Osteoblast (primary cell): ENCODE measurements around the gene SH3RF3. TPM values are rescaled to one million over a fixed set of nuclear protein-coding genes. Genes with fewer than 3 reads are reported as not detected.

ENCODE experiments used
- DNase-seq: peaks from one replicate; pipeline ENCODE4 v3.0.0; 2011; ENCODE audit warnings: low spot score, mixed read lengths; ENCODE audit not compliant: insufficient read length; ENCODE audit errors: missing footprints
- H2AFZ ChIP-seq: 2 replicates; pipeline ENCODE4 v1.6.0; 2011; ENCODE audit warnings: mild to moderate bottlenecking, low read length
- H3K27ac ChIP-seq: 2 replicates; pipeline ENCODE4 v1.5.1; 2011; ENCODE audit warnings: mild to moderate bottlenecking, low read depth, low read length, moderate library complexity
- H3K27me3 ChIP-seq: 2 replicates; pipeline ENCODE4 v1.6.0; 2012; ENCODE audit warnings: mild to moderate bottlenecking, control low read depth, inconsistent platforms, low read length, moderate library complexity; ENCODE audit not compliant: insufficient read depth
- H3K36me3 ChIP-seq: 2 replicates; pipeline ENCODE4 v1.5.1; 2011; ENCODE audit warnings: mild to moderate bottlenecking, low read length, control low read depth, moderate library complexity; ENCODE audit not compliant: insufficient read depth
- H3K4me1 ChIP-seq: 2 replicates; pipeline ENCODE4 v1.5.1; 2011; ENCODE audit warnings: mild to moderate bottlenecking, low read length, control low read depth, moderate library complexity; ENCODE audit not compliant: insufficient read depth
- H3K4me2 ChIP-seq: 2 replicates; pipeline ENCODE4 v1.6.0; 2011; ENCODE audit warnings: mild to moderate bottlenecking, low read length; ENCODE audit not compliant: insufficient read depth
- H3K4me3 ChIP-seq: fragments of 200-600 bp; sonication (generic); 3 replicates; pipeline ENCODE4 v1.5.1; 2012; ENCODE audit warnings: mild to moderate bottlenecking, low read length, inconsistent platforms; ENCODE audit not compliant: insufficient read depth
- H3K79me2 ChIP-seq: 2 replicates; pipeline ENCODE4 v1.6.0; 2012; ENCODE audit warnings: mild to moderate bottlenecking, low read length, control low read depth, inconsistent platforms; ENCODE audit not compliant: insufficient read depth
- H3K9me3 ChIP-seq: 2 replicates; pipeline ENCODE4 v1.5.1; 2011; ENCODE audit warnings: low read depth, low read length, control low read depth
- H4K20me1 ChIP-seq: 2 replicates; pipeline ENCODE4 v1.6.0; 2012; ENCODE audit warnings: mild to moderate bottlenecking, low read length, control low read depth; ENCODE audit not compliant: insufficient read depth
- total RNA-seq: library from RNA; depleted of rRNA; stranded (reverse); fragments of >200 nt; gene quantifications from 2 replicates; pipeline ENCODE4 v1.2.3, GENCODE V29; 2012
- TF ChIP-seq, protein P1 (sequence below): IDR thresholded peaks from 2 replicates; pipeline ENCODE4 v1.5.1; 2011; ENCODE audit warnings: mild to moderate bottlenecking, low read depth, low read length, moderate library complexity; ENCODE audit errors: extremely low read depth

The SH3RF3 gene
- total RNA-seq, 1 donor: 14.8 TPM

DNA sequence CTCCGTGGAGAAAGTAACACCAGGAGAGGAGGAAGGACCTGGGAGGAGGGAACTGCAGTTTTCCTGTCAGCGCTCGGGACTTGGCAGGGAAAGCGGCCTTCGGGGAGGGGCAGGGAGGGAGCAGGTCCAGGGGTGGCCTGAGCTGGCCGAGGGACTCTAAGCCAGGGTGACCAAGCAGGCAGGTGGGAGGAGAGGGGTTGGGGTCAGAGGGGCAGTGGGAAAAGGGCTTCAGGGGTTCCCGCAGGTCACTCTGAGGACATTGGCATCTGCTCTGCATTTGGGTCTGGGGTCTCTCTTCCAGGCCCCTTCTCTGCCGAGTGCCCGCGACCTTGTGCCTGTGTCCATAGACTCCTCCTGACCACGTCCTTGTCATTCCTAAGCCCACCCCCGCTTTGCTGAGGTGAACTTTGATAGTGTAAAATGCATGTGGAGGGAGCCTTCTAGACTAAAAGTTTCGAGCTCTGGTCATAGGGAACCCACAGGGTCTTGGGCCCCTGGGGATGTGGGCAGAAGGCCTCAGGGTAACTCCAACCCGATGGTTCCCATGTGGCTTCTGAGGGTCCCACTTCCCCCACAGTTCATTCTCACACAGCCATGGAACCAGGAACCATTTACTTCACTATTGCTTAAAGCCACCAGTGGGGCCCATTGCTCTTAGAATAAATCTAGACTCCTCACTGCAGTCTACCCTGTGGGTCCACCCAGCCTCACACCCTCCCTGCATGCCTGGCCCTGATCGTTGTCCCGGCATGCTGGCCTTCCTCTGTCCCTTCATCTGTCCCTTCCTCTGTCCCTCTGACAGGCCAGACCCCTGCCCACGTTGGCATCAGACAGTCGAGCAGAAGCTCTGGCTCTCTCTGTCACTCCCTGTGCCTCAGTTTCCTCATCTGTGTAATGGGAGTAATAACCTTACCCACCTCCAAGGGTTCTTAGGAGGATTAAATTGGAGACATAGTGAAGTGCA lies 255.6 kb downstream of the SH3RF3 start:
- Histone ChIP-seq H3K27ac (no peak overlapping the region), H2AFZ (no peak overlapping the region), H3K36me3 (no peaks in the 10 kb centered on the region), H3K4me1 (peaks cover 7% of the 10 kb centered on the region), H4K20me1 (peaks cover 45% of the 10 kb centered on the region), H3K4me2 (no peak overlapping the region), H3K9me3 (no peaks in the 10 kb centered on the region), H3K27me3 (no peaks in the 10 kb centered on the region), H3K4me3 (no peak overlapping the region), H3K79me2 (no peaks in the 10 kb centered on the region)
- TF ChIP-seq, protein P1, sequence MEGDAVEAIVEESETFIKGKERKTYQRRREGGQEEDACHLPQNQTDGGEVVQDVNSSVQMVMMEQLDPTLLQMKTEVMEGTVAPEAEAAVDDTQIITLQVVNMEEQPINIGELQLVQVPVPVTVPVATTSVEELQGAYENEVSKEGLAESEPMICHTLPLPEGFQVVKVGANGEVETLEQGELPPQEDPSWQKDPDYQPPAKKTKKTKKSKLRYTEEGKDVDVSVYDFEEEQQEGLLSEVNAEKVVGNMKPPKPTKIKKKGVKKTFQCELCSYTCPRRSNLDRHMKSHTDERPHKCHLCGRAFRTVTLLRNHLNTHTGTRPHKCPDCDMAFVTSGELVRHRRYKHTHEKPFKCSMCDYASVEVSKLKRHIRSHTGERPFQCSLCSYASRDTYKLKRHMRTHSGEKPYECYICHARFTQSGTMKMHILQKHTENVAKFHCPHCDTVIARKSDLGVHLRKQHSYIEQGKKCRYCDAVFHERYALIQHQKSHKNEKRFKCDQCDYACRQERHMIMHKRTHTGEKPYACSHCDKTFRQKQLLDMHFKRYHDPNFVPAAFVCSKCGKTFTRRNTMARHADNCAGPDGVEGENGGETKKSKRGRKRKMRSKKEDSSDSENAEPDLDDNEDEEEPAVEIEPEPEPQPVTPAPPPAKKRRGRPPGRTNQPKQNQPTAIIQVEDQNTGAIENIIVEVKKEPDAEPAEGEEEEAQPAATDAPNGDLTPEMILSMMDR: no peak
- no peak for DNase-seq

DNA sequence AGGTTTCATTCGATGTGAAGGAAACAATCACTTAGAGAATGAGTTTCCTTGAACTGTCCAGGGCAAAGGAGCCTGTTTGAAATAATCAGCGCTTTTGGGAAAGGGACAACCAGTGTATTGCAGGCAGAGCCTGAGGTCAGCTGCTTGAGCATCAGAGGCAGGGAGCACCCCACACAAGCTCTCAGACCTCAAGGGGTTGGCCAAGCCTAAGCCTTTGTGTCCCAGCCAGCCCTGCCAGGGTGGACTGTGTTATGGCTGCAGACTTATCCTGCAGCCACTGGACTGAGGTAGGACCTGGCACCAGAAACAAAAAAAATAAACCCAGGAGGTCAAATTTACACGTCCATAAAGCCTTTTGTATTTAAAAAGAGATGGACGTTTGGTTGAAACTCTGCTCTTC lies 256.5 kb downstream of the SH3RF3 start:
- Histone ChIP-seq H3K4me1 (peaks cover 7% of the 10 kb centered on the region), H3K9me3 (no peaks in the 10 kb centered on the region), H3K27me3 (no peaks in the 10 kb centered on the region), H3K27ac (no peak overlapping the region), H2AFZ (no peak overlapping the region), H3K36me3 (no peaks in the 10 kb centered on the region), H3K4me3 (no peak overlapping the region), H3K79me2 (no peaks in the 10 kb centered on the region), H4K20me1 (peaks cover 46% of the 10 kb centered on the region), H3K4me2 (no peak overlapping the region)
- DNase-seq: peak; percentile 26
- TF ChIP-seq, protein P1: no peak

DNA sequence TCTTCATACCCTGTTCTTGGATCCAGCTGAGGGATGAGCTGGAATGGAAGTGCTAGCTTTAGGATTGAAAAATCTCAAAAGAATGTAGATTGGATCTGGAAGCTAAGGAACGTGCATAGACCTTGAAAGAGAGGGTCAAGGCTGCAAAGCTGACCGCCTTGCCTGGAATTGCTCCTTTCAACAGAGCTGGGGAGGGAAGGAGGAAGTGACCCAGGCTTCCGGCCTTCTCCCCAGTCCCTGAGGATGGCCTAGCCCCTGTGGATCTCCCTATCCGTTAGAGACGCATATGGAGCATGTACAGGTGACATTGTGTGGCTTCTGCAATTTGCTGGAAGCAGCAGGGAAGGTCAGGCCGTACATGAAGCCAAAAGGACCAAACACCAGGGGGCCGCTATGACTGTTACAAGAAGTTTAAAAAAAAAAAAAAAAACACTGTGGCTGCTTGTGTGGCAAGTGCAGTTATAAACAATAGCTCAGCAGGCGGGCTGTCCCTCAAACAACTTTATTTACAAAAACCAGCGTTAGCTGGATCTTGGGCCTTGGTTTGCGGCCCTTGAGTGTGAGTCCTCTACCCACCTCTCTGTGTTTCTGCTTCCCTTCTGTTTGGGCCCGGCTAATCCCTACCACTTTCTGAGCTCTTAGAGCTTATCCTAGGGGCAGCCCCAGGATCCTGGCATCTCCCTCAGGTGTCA lies 257.1 kb downstream of the SH3RF3 start:
- DNase-seq: peak; percentile 74
- Histone ChIP-seq H3K9me3 (no peaks in the 10 kb centered on the region), H3K27me3 (no peaks in the 10 kb centered on the region), H3K4me3 (no peak overlapping the region), H2AFZ (no peak overlapping the region), H4K20me1 (peaks cover 40% of the 10 kb centered on the region), H3K4me1 (peaks cover 7% of the 10 kb centered on the region), H3K79me2 (no peaks in the 10 kb centered on the region), H3K36me3 (no peaks in the 10 kb centered on the region), H3K27ac (no peak overlapping the region), H3K4me2 (no peak overlapping the region)
- TF ChIP-seq, protein P1: no peak

DNA sequence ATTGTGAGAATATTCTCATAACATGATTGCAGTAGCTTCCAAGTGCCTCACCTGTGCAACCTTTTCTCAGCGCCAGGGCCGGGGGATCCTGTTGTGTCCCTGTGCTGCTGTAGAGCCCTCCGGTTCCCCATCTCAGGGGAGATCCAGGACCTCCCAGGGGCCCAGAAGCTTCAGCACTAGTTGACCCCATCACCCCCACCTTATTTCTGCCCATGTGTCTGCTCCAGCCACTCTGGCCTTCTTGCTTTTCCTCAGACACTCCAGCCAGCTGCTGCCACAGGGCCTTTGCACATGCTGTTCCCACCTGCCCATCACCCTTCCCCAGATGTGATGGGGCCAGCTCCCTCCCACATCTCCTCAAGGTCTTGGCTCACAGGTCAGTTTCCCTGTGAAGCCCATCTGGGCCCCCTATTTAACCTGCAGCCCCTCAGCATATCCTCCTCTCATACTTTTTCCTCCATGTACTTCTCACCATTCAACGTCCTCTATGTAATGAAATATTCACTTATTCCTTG lies 258.3 kb downstream of the SH3RF3 start:
- H3K4me3 ChIP-seq: no peak overlapping the region
- H3K27ac ChIP-seq: no peak overlapping the region
- H3K9me3 ChIP-seq: no peaks in the 10 kb centered on the region
- H3K79me2 ChIP-seq: no peaks in the 10 kb centered on the region
- no peak overlapping the region for H3K4me2 ChIP-seq
- H4K20me1 ChIP-seq: peaks cover 40% of the 10 kb centered on the region
- TF ChIP-seq, protein P1: no peak
- H3K27me3 ChIP-seq: no peaks in the 10 kb centered on the region
- H3K36me3 ChIP-seq: no peaks in the 10 kb centered on the region
- peak; percentile 64 for DNase-seq
- no peak overlapping the region for H2AFZ ChIP-seq
- peaks cover 7% of the 10 kb centered on the region for H3K4me1 ChIP-seq
